Neural cell (in vitro differentiated cells): ENCODE results near the gene ANO1. TPM values are rescaled to one million over a fixed set of nuclear protein-coding genes. Genes with fewer than 3 reads are reported as not detected.

Experiments
- H2AFZ ChIP-seq: fragments of 200-600, 300-800 bp; sonication (generic), shearing (Covaris generic); 2 replicates; pipeline ENCODE4 v1.6.0; 2014; ENCODE audit warnings: low read depth, mild to moderate bottlenecking, antibody characterized with exemption, low read length, moderate library complexity
- H3F3A ChIP-seq: fragments of 200-600 bp; shearing (Covaris generic); 2 replicates; pipeline ENCODE4 v1.6.1; 2016; ENCODE audit warnings: mild to moderate bottlenecking, moderate library complexity, mixed read lengths, antibody characterized with exemption, low read length; ENCODE audit not compliant: insufficient read depth, poor library complexity, severe bottlenecking
- H3K27ac ChIP-seq: fragments of 200-600, 300-800 bp; sonication (generic), shearing (Covaris generic); 2 replicates; pipeline ENCODE4 v1.5.1; 2014; ENCODE audit warnings: mild to moderate bottlenecking, low read length, moderate library complexity
- H3K27me3 ChIP-seq: fragments of 300-800, 200-600 bp; sonication (generic), shearing (Covaris generic); 2 replicates; pipeline ENCODE4 v1.6.0; 2014; ENCODE audit warnings: mild to moderate bottlenecking, low read depth, low read length, moderate library complexity; ENCODE audit not compliant: insufficient read depth
- H3K36me3 ChIP-seq: fragments of 300-800, 200-600 bp; sonication (generic), shearing (Covaris generic); 2 replicates; pipeline ENCODE4 v1.5.1; 2014; ENCODE audit warnings: mild to moderate bottlenecking, antibody characterized with exemption, low read length, moderate library complexity; ENCODE audit not compliant: insufficient read depth
- H3K4me2 ChIP-seq: fragments of 300-800, 200-600 bp; sonication (generic), shearing (Covaris generic); 2 replicates; pipeline ENCODE4 v1.6.0; 2014; ENCODE audit warnings: mild to moderate bottlenecking, low read length
- H3K4me3 ChIP-seq: fragments of 300-800, 200-600 bp; sonication (generic), shearing (Covaris generic); 2 replicates; pipeline ENCODE4 v1.5.1; 2014; ENCODE audit warnings: mild to moderate bottlenecking, low read length, moderate library complexity
- H3K79me2 ChIP-seq: fragments of 200-600 bp; shearing (Covaris generic); replicated peaks from 2 replicates; pipeline ENCODE4 v1.6.0; 2014; ENCODE audit warnings: mild to moderate bottlenecking, low read length, moderate library complexity; ENCODE audit not compliant: insufficient read depth
- H3K9ac ChIP-seq: fragments of 300-800, 200-600 bp; sonication (generic), shearing (Covaris generic); 2 replicates; pipeline ENCODE4 v1.6.1; 2016; ENCODE audit warnings: mild to moderate bottlenecking, low read length, mixed read lengths
- H3K9me2 ChIP-seq: fragments of 200-600 bp; shearing (Covaris generic); 2 replicates; pipeline ENCODE4 v1.6.1; 2016; ENCODE audit warnings: mild to moderate bottlenecking, low read length, mixed read lengths; ENCODE audit not compliant: insufficient read depth
- H3K9me3 ChIP-seq: fragments of 200-600, 300-800 bp; sonication (generic), shearing (Covaris generic); 2 replicates; pipeline ENCODE4 v1.6.1; 2016; ENCODE audit warnings: mild to moderate bottlenecking, mixed run types, low read length, moderate library complexity, mixed read lengths
- H4K20me1 ChIP-seq: fragments of 200-600 bp; shearing (Covaris generic); 2 replicates; pipeline ENCODE4 v1.6.1; 2016; ENCODE audit warnings: mild to moderate bottlenecking, mixed run types; ENCODE audit not compliant: insufficient read depth
- EP300 ChIP-seq: fragments of 450-650 bp; conservative IDR thresholded peaks from 2 replicates; pipeline ENCODE4 v1.6.1; 2014; ENCODE audit warnings: antibody characterized with exemption, mild to moderate bottlenecking, moderate library complexity; ENCODE audit not compliant: poor library complexity, severe bottlenecking
- EZH2 ChIP-seq: fragments of 200-600, 300-800 bp; shearing (Covaris generic), sonication (generic); IDR thresholded peaks from 2 replicates; pipeline ENCODE4 v1.6.1; 2014; ENCODE audit warnings: antibody characterized with exemption, low read length, borderline replicate concordance, mild to moderate bottlenecking; ENCODE audit not compliant: insufficient read depth, poor library complexity, severe bottlenecking
- MXI1 ChIP-seq: fragments of 450-650 bp; conservative IDR thresholded peaks from 2 replicates; pipeline ENCODE4 v1.6.1; 2014; ENCODE audit warnings: antibody characterized with exemption, mild to moderate bottlenecking; ENCODE audit not compliant: poor library complexity, severe bottlenecking
- POLR2AphosphoS5 ChIP-seq: IDR thresholded peaks from 2 replicates; pipeline ENCODE4 v1.6.1; 2012
- RAD21 ChIP-seq: fragments of 450-650 bp; conservative IDR thresholded peaks from 2 replicates; pipeline ENCODE4 v1.6.1; 2014; ENCODE audit warnings: antibody characterized with exemption, mild to moderate bottlenecking, moderate library complexity
- SMC3 ChIP-seq: fragments of 450-650 bp; conservative IDR thresholded peaks from 2 replicates; pipeline ENCODE4 v1.6.1; 2014; ENCODE audit warnings: antibody characterized with exemption, mild to moderate bottlenecking, moderate library complexity; ENCODE audit not compliant: poor library complexity
- TAF1 ChIP-seq: IDR thresholded peaks from 2 replicates; pipeline ENCODE4 v1.6.1; 2012; ENCODE audit warnings: low read depth
- polyA plus RNA-seq: library from polyadenylated mRNA; depleted of rRNA; stranded (reverse); fragments of >200 nt; gene quantifications from 2 replicates; pipeline ENCODE4 v1.2.3, GENCODE V29; 2014
- TF ChIP-seq, protein P1 (sequence below): fragments of 450-650 bp; IDR thresholded peaks from 2 replicates; pipeline ENCODE4 v1.5.1; 2014; ENCODE audit warnings: antibody characterized with exemption, mild to moderate bottlenecking, moderate library complexity; ENCODE audit not compliant: poor library complexity, severe bottlenecking
- TF ChIP-seq, protein P2 (sequence below): IDR thresholded peaks from 2 replicates; pipeline ENCODE4 v1.6.1; 2012; ENCODE audit warnings: borderline replicate concordance

The ANO1 gene
- polyA plus RNA-seq, 1 donor from 2014 or later: not detected

DNA sequence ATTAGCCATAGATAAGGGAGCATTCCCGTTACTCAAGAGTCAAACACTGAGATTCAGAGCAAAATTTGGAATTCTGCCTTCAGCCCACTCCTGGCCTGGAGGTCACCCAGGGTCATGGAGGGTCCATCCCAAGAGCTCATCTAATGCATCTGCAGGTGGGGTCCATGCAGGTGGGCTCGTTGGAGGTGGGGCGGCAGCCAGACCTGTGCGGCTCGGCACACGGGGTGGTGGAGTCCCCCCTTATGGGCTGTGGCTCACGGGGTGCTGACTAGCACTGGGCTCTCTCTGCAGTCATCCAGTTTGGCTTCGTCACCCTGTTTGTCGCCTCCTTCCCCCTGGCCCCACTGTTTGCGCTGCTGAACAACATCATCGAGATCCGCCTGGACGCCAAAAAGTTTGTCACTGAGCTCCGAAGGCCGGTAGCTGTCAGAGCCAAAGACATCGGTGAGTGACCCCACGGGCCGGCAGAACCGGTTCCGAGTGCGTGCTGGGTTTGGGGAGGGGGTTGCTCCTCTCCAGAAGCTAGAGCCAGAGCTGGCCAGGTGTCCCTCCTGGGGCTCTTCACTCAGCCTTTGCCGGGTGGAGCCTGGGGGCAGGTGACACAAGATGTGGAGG is 92.6 kb downstream of the ANO1 start:
- H3K27me3 ChIP-seq: no peaks in the 10 kb centered on the region
- no peak overlapping the region for H3K4me3 ChIP-seq
- no peaks in the 10 kb centered on the region for H3K79me2 ChIP-seq
- H3K9ac ChIP-seq: no peak overlapping the region
- H4K20me1 ChIP-seq: no peaks in the 10 kb centered on the region
- no peaks in the 10 kb centered on the region for H3K9me2 ChIP-seq
- H3F3A ChIP-seq: no peaks in the 10 kb centered on the region
- H2AFZ ChIP-seq: no peak overlapping the region
- H3K36me3 ChIP-seq: no peaks in the 10 kb centered on the region
- H3K27ac ChIP-seq: no peak overlapping the region
- no peak overlapping the region for H3K4me2 ChIP-seq
- no peaks in the 10 kb centered on the region for H3K9me3 ChIP-seq
- TF ChIP-seq EZH2 (no peak), EP300 (no peak), MXI1 (no peak), POLR2AphosphoS5 (no peak), TAF1 (no peak), RAD21 (no peak), SMC3 (no peak)
- TF ChIP-seq, protein P1, sequence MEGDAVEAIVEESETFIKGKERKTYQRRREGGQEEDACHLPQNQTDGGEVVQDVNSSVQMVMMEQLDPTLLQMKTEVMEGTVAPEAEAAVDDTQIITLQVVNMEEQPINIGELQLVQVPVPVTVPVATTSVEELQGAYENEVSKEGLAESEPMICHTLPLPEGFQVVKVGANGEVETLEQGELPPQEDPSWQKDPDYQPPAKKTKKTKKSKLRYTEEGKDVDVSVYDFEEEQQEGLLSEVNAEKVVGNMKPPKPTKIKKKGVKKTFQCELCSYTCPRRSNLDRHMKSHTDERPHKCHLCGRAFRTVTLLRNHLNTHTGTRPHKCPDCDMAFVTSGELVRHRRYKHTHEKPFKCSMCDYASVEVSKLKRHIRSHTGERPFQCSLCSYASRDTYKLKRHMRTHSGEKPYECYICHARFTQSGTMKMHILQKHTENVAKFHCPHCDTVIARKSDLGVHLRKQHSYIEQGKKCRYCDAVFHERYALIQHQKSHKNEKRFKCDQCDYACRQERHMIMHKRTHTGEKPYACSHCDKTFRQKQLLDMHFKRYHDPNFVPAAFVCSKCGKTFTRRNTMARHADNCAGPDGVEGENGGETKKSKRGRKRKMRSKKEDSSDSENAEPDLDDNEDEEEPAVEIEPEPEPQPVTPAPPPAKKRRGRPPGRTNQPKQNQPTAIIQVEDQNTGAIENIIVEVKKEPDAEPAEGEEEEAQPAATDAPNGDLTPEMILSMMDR: no peak
- TF ChIP-seq, protein P2, sequence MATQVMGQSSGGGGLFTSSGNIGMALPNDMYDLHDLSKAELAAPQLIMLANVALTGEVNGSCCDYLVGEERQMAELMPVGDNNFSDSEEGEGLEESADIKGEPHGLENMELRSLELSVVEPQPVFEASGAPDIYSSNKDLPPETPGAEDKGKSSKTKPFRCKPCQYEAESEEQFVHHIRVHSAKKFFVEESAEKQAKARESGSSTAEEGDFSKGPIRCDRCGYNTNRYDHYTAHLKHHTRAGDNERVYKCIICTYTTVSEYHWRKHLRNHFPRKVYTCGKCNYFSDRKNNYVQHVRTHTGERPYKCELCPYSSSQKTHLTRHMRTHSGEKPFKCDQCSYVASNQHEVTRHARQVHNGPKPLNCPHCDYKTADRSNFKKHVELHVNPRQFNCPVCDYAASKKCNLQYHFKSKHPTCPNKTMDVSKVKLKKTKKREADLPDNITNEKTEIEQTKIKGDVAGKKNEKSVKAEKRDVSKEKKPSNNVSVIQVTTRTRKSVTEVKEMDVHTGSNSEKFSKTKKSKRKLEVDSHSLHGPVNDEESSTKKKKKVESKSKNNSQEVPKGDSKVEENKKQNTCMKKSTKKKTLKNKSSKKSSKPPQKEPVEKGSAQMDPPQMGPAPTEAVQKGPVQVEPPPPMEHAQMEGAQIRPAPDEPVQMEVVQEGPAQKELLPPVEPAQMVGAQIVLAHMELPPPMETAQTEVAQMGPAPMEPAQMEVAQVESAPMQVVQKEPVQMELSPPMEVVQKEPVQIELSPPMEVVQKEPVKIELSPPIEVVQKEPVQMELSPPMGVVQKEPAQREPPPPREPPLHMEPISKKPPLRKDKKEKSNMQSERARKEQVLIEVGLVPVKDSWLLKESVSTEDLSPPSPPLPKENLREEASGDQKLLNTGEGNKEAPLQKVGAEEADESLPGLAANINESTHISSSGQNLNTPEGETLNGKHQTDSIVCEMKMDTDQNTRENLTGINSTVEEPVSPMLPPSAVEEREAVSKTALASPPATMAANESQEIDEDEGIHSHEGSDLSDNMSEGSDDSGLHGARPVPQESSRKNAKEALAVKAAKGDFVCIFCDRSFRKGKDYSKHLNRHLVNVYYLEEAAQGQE: no peak

DNA sequence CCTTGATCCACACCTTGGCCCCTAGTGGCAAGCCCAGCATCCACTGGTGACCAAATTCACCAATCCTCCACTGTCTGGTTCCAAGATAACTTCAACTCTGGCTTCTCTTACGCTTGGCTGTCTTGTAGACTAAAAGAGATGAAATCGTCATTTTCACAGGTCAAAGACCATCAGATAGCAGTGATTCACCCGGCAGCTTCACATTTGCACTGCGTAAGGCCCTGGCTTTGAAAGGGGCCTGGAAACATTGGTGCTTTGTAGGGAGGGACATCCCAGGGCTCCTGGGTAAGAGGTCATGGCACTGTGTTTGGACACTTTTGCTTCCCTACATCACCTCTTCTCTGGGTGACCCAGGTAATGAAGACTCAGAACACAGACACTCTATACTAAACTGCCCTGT is 94.9 kb downstream of the ANO1 start:
- no peak overlapping the region for H3K4me2 ChIP-seq
- no peaks in the 10 kb centered on the region for H3K9me3 ChIP-seq
- H3K9ac ChIP-seq: no peak overlapping the region
- H3K36me3 ChIP-seq: no peaks in the 10 kb centered on the region
- H3K27ac ChIP-seq: no peak overlapping the region
- H3F3A ChIP-seq: no peaks in the 10 kb centered on the region
- no peak overlapping the region for H3K4me3 ChIP-seq
- no peaks in the 10 kb centered on the region for H4K20me1 ChIP-seq
- no peak overlapping the region for H2AFZ ChIP-seq
- TF ChIP-seq, protein P1: no peak
- TF ChIP-seq SMC3: no peak
- TF ChIP-seq TAF1: no peak
- no peak for TF ChIP-seq MXI1
- TF ChIP-seq EZH2: no peak
- TF ChIP-seq RAD21: no peak
- TF ChIP-seq, protein P2: no peak
- no peak for TF ChIP-seq EP300
- TF ChIP-seq POLR2AphosphoS5: no peak
- no peaks in the 10 kb centered on the region for H3K79me2 ChIP-seq
- H3K9me2 ChIP-seq: no peaks in the 10 kb centered on the region
- H3K27me3 ChIP-seq: no peaks in the 10 kb centered on the region
